GM23338 (cell line): ENCODE measurements around the gene GALNT14. TPM values are rescaled to one million over a fixed set of nuclear protein-coding genes. Genes with fewer than 3 reads are reported as not detected.
A peak's percentile ranks its signal among the peaks of the same experiment; 100 is the strongest.

ENCODE experiments used
- ATAC-seq: fragments of 200-7000 bp; cut with Tn5 transposase; 3 replicates; pipeline ENCODE4 v1.9.1; 2020
- DNase-seq: peaks from one replicate; pipeline ENCODE4 v3.0.0-alpha.2; 2015; ENCODE audit warnings: low spot score
- H2AFZ ChIP-seq: fragments of 200-600 bp; sonication (generic); 2 replicates; pipeline ENCODE4 v1.8.0; 2016; ENCODE audit warnings: antibody characterized with exemption, mild to moderate bottlenecking, moderate library complexity
- H3F3A ChIP-seq: fragments of 200-600 bp; sonication (generic); replicated peaks from 2 replicates; pipeline ENCODE4 v1.8.0; 2017; ENCODE audit warnings: antibody characterized with exemption, mixed run types, low read depth
- H3K27ac ChIP-seq: fragments of 200-600 bp; sonication (generic); 2 replicates; pipeline ENCODE4 v1.6.1; 2016; ENCODE audit warnings: low read depth
- H3K27me3 ChIP-seq: fragments of 200-600 bp; sonication (generic); 2 replicates; pipeline ENCODE4 v1.8.0; 2016; ENCODE audit warnings: mild to moderate bottlenecking, mixed run types, moderate library complexity; ENCODE audit not compliant: insufficient read depth
- H3K36me3 ChIP-seq: fragments of 200-600 bp; sonication (generic); 2 replicates; pipeline ENCODE4 v1.8.0; 2016; ENCODE audit warnings: mild to moderate bottlenecking; ENCODE audit not compliant: insufficient read depth
- H3K4me1 ChIP-seq: fragments of 200-600 bp; sonication (generic); 2 replicates; pipeline ENCODE4 v1.8.0; 2016; ENCODE audit warnings: mild to moderate bottlenecking, moderate library complexity; ENCODE audit not compliant: insufficient read depth
- H3K4me2 ChIP-seq: fragments of 200-600 bp; sonication (generic); 2 replicates; pipeline ENCODE4 v1.7.1; 2017; ENCODE audit warnings: mixed run types
- H3K4me3 ChIP-seq: fragments of 200-600 bp; sonication (generic); 2 replicates; pipeline ENCODE4 v1.6.1; 2016; ENCODE audit warnings: mixed run types
- H3K79me2 ChIP-seq: fragments of 200-600 bp; sonication (generic); replicated peaks from 2 replicates; pipeline ENCODE4 v1.8.0; 2017; ENCODE audit warnings: mild to moderate bottlenecking; ENCODE audit not compliant: insufficient read depth
- H3K9me2 ChIP-seq: fragments of 200-600 bp; sonication (generic); 2 replicates; pipeline ENCODE4 v1.8.0; 2017; ENCODE audit not compliant: insufficient read depth
- H4K20me1 ChIP-seq: fragments of 200-600 bp; sonication (generic); replicated peaks from 2 replicates; pipeline ENCODE4 v1.8.0; 2017; ENCODE audit warnings: mild to moderate bottlenecking; ENCODE audit not compliant: insufficient read depth
- H3K27ac Mint-ChIP-seq: 2 replicates; pipeline ENCODE4 v1.8.0; 2020; ENCODE audit warnings: inconsistent platforms, mild to moderate bottlenecking, moderate library complexity, mixed read lengths
- H3K27me3 Mint-ChIP-seq: 3 replicates; pipeline ENCODE4 v1.8.0; 2022; ENCODE audit warnings: low read depth, mild to moderate bottlenecking, moderate library complexity, mixed read lengths, inconsistent platforms; ENCODE audit not compliant: insufficient read depth, poor library complexity
- H3K36me3 Mint-ChIP-seq: 3 replicates; pipeline ENCODE4 v1.8.0; 2021; ENCODE audit warnings: low read depth, mild to moderate bottlenecking, inconsistent platforms, moderate library complexity, mixed read lengths
- H3K4me1 Mint-ChIP-seq: 3 replicates; pipeline ENCODE4 v1.8.0; 2020; ENCODE audit warnings: mild to moderate bottlenecking, inconsistent platforms, mixed read lengths
- H3K4me3 Mint-ChIP-seq: 3 replicates; pipeline ENCODE4 v1.8.0; 2021; ENCODE audit warnings: moderate library complexity, mild to moderate bottlenecking, inconsistent platforms, mixed read lengths
- H3K9me3 Mint-ChIP-seq: 3 replicates; pipeline ENCODE4 v1.8.0; 2020; ENCODE audit warnings: moderate library complexity, mild to moderate bottlenecking, inconsistent platforms, mixed read lengths
- CREB1 ChIP-seq: fragments of 250-450 bp; sonication (Bioruptor Pico); IDR thresholded peaks from 2 replicates; pipeline ENCODE4 v1.5.0; 2020; ENCODE audit warnings: low read depth, mild to moderate bottlenecking, moderate library complexity
- CTCF ChIP-seq, 2 experiments: fragments of 200-600 bp in 1 of 2; sonication (generic) in 1 of 2; conservative IDR thresholded peaks; 2 replicates each; pipeline versions ENCODE4 v1.5.1 to v1.6.1; 2016 to 2017; ENCODE audit warnings: antibody characterized with exemption in 2 of 2, low read depth in 2 of 2, mild to moderate bottlenecking in 2 of 2, moderate library complexity in 1 of 2
- EZH2 ChIP-seq: fragments of 200-600 bp; sonication (generic); IDR thresholded peaks from one replicate; pipeline ENCODE4 v1.8.0; 2017; ENCODE audit warnings: antibody characterized with exemption, mild to moderate bottlenecking, low read depth; ENCODE audit not compliant: unreplicated experiment
- JUNB ChIP-seq: IDR thresholded peaks from one replicate; pipeline ENCODE4 v1.6.1; 2016; ENCODE audit warnings: antibody characterized with exemption; ENCODE audit not compliant: unreplicated experiment
- STAT1 ChIP-seq: IDR thresholded peaks from one replicate; pipeline ENCODE4 v1.6.1; 2016; ENCODE audit warnings: antibody characterized with exemption; ENCODE audit not compliant: unreplicated experiment
- ZNF114 ChIP-seq: fragments of 250-450 bp; sonication (Bioruptor Pico); IDR thresholded peaks from 2 replicates; pipeline ENCODE4 v1.5.0; 2020; ENCODE audit warnings: mild to moderate bottlenecking, moderate library complexity
- polyA plus RNA-seq: library from polyadenylated mRNA; unstranded; fragments of >200 nt; fragmentation: Nextera tagmentation; extraction: Ambion mirVana; gene quantifications from 2 replicates; pipeline ENCODE4 v1.2.1, GENCODE V29; 2016
- total RNA-seq: library from RNA; depleted of rRNA; stranded (reverse); fragments of >200 nt; shearing (Covaris generic); gene quantifications from 2 replicates; pipeline ENCODE4 v1.2.3, GENCODE V29; 2014

GALNT14 gene
- total and polyA plus RNA-seq, 2 experiments from 2014 or later, result 5.4 to 7.7 TPM

DNA sequence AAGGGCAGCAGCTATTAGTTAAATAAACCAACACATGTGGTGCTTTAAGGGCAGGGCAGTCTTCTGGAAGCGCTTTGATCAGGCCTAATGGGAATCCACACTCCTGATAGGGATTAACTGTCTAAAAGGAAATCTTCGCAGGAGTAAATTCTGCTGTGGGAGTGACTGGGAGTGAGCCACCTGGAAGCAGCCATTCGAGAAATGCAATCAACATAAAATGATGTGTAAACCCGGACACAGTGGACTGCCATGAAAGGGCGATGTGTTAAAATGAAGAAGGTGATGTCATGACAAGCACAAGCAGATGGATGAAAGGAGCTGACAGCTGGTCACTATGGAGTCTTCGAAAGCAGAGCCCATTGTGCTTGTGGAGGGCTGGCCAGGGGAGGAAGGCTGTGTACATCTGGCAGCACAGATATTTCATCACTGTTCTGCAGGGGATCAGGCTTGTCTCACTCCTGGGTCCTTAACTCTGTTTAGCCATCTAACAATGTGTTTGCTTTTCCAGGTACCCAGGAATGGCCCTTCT is 24.8 kb upstream of the GALNT14 start:
- Mint-ChIP-seq H3K27me3 (no peaks in the 10 kb centered on the region), H3K4me3 (no peak overlapping the region), H3K27ac (no peak overlapping the region), H3K36me3 (no peaks in the 10 kb centered on the region), H3K4me1 (no peaks in the 10 kb centered on the region; the same call in 2 of the 3 replicates), H3K9me3 (no peaks in the 10 kb centered on the region)
- ATAC-seq (no peak), DNase-seq (no peak)
- no peaks in the 10 kb centered on the region for H3K79me2 ChIP-seq
- H3K9me2 ChIP-seq, result peaks cover 6% of the 10 kb centered on the region; the same call in 1 of the 2 replicates
- no peaks in the 10 kb centered on the region for H4K20me1 ChIP-seq
- no peak overlapping the region for H3K4me3 ChIP-seq
- H3K4me1 ChIP-seq, result no peaks in the 10 kb centered on the region
- H3K36me3 ChIP-seq, result no peaks in the 10 kb centered on the region
- no peak overlapping the region for H2AFZ ChIP-seq
- no peaks in the 10 kb centered on the region for H3K27me3 ChIP-seq
- TF ChIP-seq ZNF114, result no peak
- no peak for TF ChIP-seq CREB1
- no peak overlapping the region for H3K27ac ChIP-seq
- no peak overlapping the region for H3K4me2 ChIP-seq
- H3F3A ChIP-seq, result no peaks in the 10 kb centered on the region

- H3K4me1 Mint-ChIP-seq, result no peaks in the 10 kb centered on the region; the same call in 2 of the 3 replicates
- no peaks in the 10 kb centered on the region for H3K36me3 Mint-ChIP-seq
- no peaks in the 10 kb centered on the region for H3K9me3 Mint-ChIP-seq
- DNase-seq (no peak), ATAC-seq (no peak)
- Histone ChIP-seq H3K4me3 (no peak overlapping the region), H3K4me1 (no peaks in the 10 kb centered on the region), H4K20me1 (no peaks in the 10 kb centered on the region), H3K27ac (no peak overlapping the region), H3K27me3 (no peaks in the 10 kb centered on the region), H2AFZ (peak overlapping the region; percentile 8; the same call in 1 of the 2 replicates), H3K4me2 (no peak overlapping the region), H3K9me2 (peaks cover 6% of the 10 kb centered on the region; the same call in 1 of the 2 replicates), H3F3A (no peaks in the 10 kb centered on the region), H3K79me2 (no peaks in the 10 kb centered on the region), H3K36me3 (no peaks in the 10 kb centered on the region)
- TF ChIP-seq STAT1 (no peak), CTCF (conservative IDR thresholded peaks at IDR 0.05; ENCODE audit: low read depth in 2 of 2) (no peak), EZH2 (no peak), JUNB (no peak)
- H3K4me3 Mint-ChIP-seq, result no peak overlapping the region
- H3K27ac Mint-ChIP-seq, result no peak overlapping the region
- H3K27me3 Mint-ChIP-seq, result no peaks in the 10 kb centered on the region
These were observed 23.4 kb upstream of the GALNT14 start for GRCh38 chr2:31161637-31162036.

GRCh38 chr2:31151501-31151900 is 13.3 kb upstream of the GALNT14 start:
- H3K9me3 Mint-ChIP-seq, result no peaks in the 10 kb centered on the region; the same call in 2 of the 3 replicates
- H3K36me3 Mint-ChIP-seq, result no peaks in the 10 kb centered on the region
- no peak overlapping the region for H3K27ac Mint-ChIP-seq
- Histone ChIP-seq H3K4me1 (no peaks in the 10 kb centered on the region), H3K27me3 (no peaks in the 10 kb centered on the region), H3K4me3 (no peak overlapping the region), H3K4me2 (no peak overlapping the region), H3K27ac (no peak overlapping the region), H3K79me2 (no peaks in the 10 kb centered on the region), H4K20me1 (no peaks in the 10 kb centered on the region), H2AFZ (no peak overlapping the region), H3K9me2 (no peaks in the 10 kb centered on the region), H3K36me3 (no peaks in the 10 kb centered on the region), H3F3A (no peaks in the 10 kb centered on the region)
- H3K27me3 Mint-ChIP-seq, result peaks cover 3% of the 10 kb centered on the region
- ATAC-seq, result peak; percentile 76
- no peak overlapping the region for H3K4me3 Mint-ChIP-seq
- TF ChIP-seq ZNF114, result no peak
- TF ChIP-seq CTCF (conservative IDR thresholded peaks at IDR 0.05; ENCODE audit: low read depth in 2 of 2), result peak; percentile 38 to 56
- peak; percentile 47 for DNase-seq
- no peaks in the 10 kb centered on the region for H3K4me1 Mint-ChIP-seq
